Sigmoid colon (tissue), 7 donors: ENCODE data around the gene CERS6. TPM values are rescaled to one million over a fixed set of nuclear protein-coding genes. Genes with fewer than 3 reads are reported as not detected.

ENCODE experiments used
- DNase-seq: peaks from one replicate; pipeline ENCODE4 v3.0.0-alpha.2; 2019
- H3K27ac ChIP-seq, 4 donors: fragments of 200-600 bp; sonication (generic); one replicate each; pipeline ENCODE4 v1.5.1; 2016 to 2019; ENCODE audit warnings: mild to moderate bottlenecking in 1 of 4
- H3K27me3 ChIP-seq, 3 donors: fragments of 200-600 bp; sonication (generic); one replicate each; pipeline ENCODE4 v1.5.1; 2019; ENCODE audit warnings: mild to moderate bottlenecking in 1 of 3
- H3K36me3 ChIP-seq, 4 donors: fragments of 200-600 bp; sonication (generic); one replicate each; pipeline ENCODE4 v1.5.1; 2016 to 2019
- H3K4me1 ChIP-seq, 4 donors: fragments of 200-600 bp; sonication (generic); one replicate each; pipeline ENCODE4 v1.5.1; 2017 to 2019
- H3K4me3 ChIP-seq, 4 donors: fragments of 200-600 bp; sonication (generic); one replicate each; pipeline ENCODE4 v1.5.1; 2017 to 2019; ENCODE audit warnings: mild to moderate bottlenecking in 2 of 4, moderate library complexity in 1 of 4
- H3K9me3 ChIP-seq, 4 donors: fragments of 200-600 bp in 3 of 4; sonication (generic) in 3 of 4; one replicate each; pipeline versions ENCODE4 v1.5.1 to v1.6.1; 2013 to 2019
- CTCF ChIP-seq, 4 experiments: fragments of 450-650 bp in 3 of 4; fragments of 200-600 bp in 1 of 4; IDR thresholded peaks; one replicate each; pipeline ENCODE4 v1.5.1; 2016 to 2019; ENCODE audit warnings: antibody characterized with exemption in 4 of 4, mild to moderate bottlenecking in 3 of 4, moderate library complexity in 2 of 4
- EP300 ChIP-seq, 4 donors: sonication (generic); formaldehyde crosslinking; IDR thresholded peaks; one replicate each; pipeline ENCODE4 v1.6.1; 2017; ENCODE audit warnings: antibody characterized with exemption in 4 of 4
- POLR2A ChIP-seq, 2 donors: fragments of 450-650 bp; IDR thresholded peaks; one replicate each; pipeline ENCODE4 v1.6.1; 2016; ENCODE audit warnings: antibody characterized with exemption in 2 of 2, mild to moderate bottlenecking in 2 of 2, moderate library complexity in 2 of 2
- POLR2AphosphoS5 ChIP-seq, 4 donors: sonication (generic); formaldehyde crosslinking; IDR thresholded peaks; one replicate each; pipeline ENCODE4 v1.6.1; 2017; ENCODE audit warnings: antibody characterized with exemption in 4 of 4
- WGBS, 2 donors: extraction: QIAGEN DNeasy Blood & Tissue Kit; methylation state at CpG; one replicate each; pipeline ENCODE4 v1.1.7; 2013; 5-methylcytosine and 5-hydroxymethylcytosine counted together
- intact Hi-C: fragments of 100-400 bp; cut with DNase I; formaldehyde crosslinking; loops from one replicate; pipeline ENCODE4 v1.15.1; 2023
- polyA plus RNA-seq, 3 donors: library from polyadenylated mRNA; stranded (reverse); fragments of 200-250 nt; gene quantifications; one replicate each; pipeline ENCODE4 v1.2.3, GENCODE V29; 2013
- total RNA-seq, 4 donors: library from RNA; depleted of rRNA; stranded (reverse); fragments of >200 nt; gene quantifications; one replicate each; pipeline ENCODE4 v1.1.0, GENCODE V29; 2016
- donor health status: healthy with polysubstance abuse.
- donor health status: Bipolar disorder and iron deficiency.
- donor health status: healthy.

Gene CERS6
- total and polyA plus RNA-seq, 7 donors: 4.4 to 21.0 (median 11.2) TPM

DNA sequence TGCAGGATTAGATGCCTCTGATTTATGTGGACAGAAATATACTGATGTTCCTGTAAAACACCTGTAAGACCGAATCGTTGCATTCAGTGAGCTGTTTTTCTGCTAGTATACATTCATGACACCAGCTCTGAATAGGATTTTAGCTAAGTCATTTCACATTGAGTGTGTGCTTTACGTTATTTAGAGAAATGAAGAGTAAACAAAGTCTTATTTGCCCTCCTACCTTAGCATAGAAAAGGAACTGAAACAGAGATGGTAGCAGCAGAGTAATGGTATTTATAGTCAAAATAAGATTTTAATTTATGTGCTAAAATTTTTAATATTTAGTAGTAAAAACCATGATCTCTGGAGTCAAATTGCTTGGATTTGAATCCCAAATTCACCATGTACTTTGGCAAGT lies 168.0 kb downstream of the CERS6 start:
- intact Hi-C loops: no loop called here
- Histone ChIP-seq H3K4me1 (no peaks in the 10 kb centered on the region), H3K4me3 (no peak overlapping the region), H3K9me3 (no peaks in the 10 kb centered on the region), H3K27me3 (no peaks in the 10 kb centered on the region), H3K36me3 (no peaks in the 10 kb centered on the region), H3K27ac (no peak overlapping the region)
- WGBS, 2 donors: 62 to 79% methylated on average over 3 of the region's 3 CpGs
- no peak for DNase-seq
- TF ChIP-seq CTCF (IDR thresholded peaks at IDR 0.05) (no peak), EP300 (IDR thresholded peaks at IDR 0.05) (no peak), POLR2A (IDR thresholded peaks at IDR 0.05) (no peak), POLR2AphosphoS5 (IDR thresholded peaks at IDR 0.05) (no peak)

GRCh38 chr2:168626096-168626495 lies 170.0 kb downstream of the CERS6 start:
- intact Hi-C loops: no loop called here

DNA sequence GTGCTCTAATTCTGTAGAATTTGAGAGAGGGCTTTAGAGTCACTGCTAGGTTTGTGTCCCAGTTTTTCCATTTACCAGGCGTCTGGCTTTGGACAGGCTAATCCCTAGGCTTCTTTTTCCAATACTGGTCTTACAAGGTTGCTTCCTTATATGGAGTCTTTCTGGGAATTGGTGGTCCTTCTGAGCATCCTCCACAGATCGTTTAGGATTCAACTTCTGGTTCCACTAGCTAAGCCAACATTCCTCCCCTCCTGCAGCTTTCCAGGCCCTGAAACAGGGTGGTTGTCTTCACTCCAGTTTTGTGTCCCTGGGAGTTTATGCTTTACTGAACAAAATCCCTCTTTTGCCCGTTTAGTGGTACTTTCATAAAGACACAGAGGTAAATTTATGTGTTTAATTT lies 170.6 kb downstream of the CERS6 start:
- DNase-seq: no peak
- Histone ChIP-seq H3K9me3 (no peaks in the 10 kb centered on the region), H3K27me3 (no peaks in the 10 kb centered on the region), H3K27ac (peak overlapping the region in 1 of 4 donors; percentile 25), H3K36me3 (no peaks in the 10 kb centered on the region), H3K4me3 (no peak overlapping the region), H3K4me1 (no peaks in the 10 kb centered on the region)
- 34 to 60% methylated on average over 3 of the region's 3 CpGs for WGBS, 2 donors
- TF ChIP-seq POLR2A (IDR thresholded peaks at IDR 0.05): no peak
- no peak for TF ChIP-seq CTCF (IDR thresholded peaks at IDR 0.05)
- TF ChIP-seq EP300 (IDR thresholded peaks at IDR 0.05): no peak
- TF ChIP-seq POLR2AphosphoS5 (IDR thresholded peaks at IDR 0.05): no peak
- intact Hi-C loops: no loop called here

More at GRCh38 chr2:168626096-168626495, 170.0 kb downstream of the CERS6 start:
- H3K27me3 ChIP-seq: no peaks in the 10 kb centered on the region
- DNase-seq: no peak
- H3K27ac ChIP-seq: peak overlapping the region in 1 of 4 donors; percentile 25
- no peak for TF ChIP-seq CTCF (IDR thresholded peaks at IDR 0.05)
- TF ChIP-seq POLR2A (IDR thresholded peaks at IDR 0.05): no peak
- TF ChIP-seq POLR2AphosphoS5 (IDR thresholded peaks at IDR 0.05): no peak
- TF ChIP-seq EP300 (IDR thresholded peaks at IDR 0.05): no peak
- no peaks in the 10 kb centered on the region for H3K4me1 ChIP-seq
- WGBS, 2 donors: 12 to 28% methylated on average over 4 of the region's 4 CpGs
- H3K36me3 ChIP-seq: no peaks in the 10 kb centered on the region
- H3K4me3 ChIP-seq: no peak overlapping the region
- no peaks in the 10 kb centered on the region for H3K9me3 ChIP-seq

- no peaks in the 10 kb centered on the region for H3K27me3 ChIP-seq
- intact Hi-C loops: no loop called here
- peak overlapping the region; percentile 62 to 84 (median 70) for H3K27ac ChIP-seq
- no peak for DNase-seq
- H3K36me3 ChIP-seq: no peaks in the 10 kb centered on the region
- TF ChIP-seq POLR2A (IDR thresholded peaks at IDR 0.05): no peak
- TF ChIP-seq CTCF (IDR thresholded peaks at IDR 0.05): no peak
- TF ChIP-seq EP300 (IDR thresholded peaks at IDR 0.05): peak; percentile 6 to 94 (median 45)
- TF ChIP-seq POLR2AphosphoS5 (IDR thresholded peaks at IDR 0.05): peak; percentile 41 to 81 (median 60)
- H3K9me3 ChIP-seq: no peaks in the 10 kb centered on the region
- H3K4me1 ChIP-seq: peaks cover 0 to 47% (median 40%) of the 10 kb centered on the region in 4 donors
- no peak overlapping the region for H3K4me3 ChIP-seq
- 40 to 72% methylated on average over 7 of the region's 7 CpGs for WGBS, 2 donors
These were observed 176.6 kb downstream of the CERS6 start for GRCh38 chr2:168632709-168633121.

DNA sequence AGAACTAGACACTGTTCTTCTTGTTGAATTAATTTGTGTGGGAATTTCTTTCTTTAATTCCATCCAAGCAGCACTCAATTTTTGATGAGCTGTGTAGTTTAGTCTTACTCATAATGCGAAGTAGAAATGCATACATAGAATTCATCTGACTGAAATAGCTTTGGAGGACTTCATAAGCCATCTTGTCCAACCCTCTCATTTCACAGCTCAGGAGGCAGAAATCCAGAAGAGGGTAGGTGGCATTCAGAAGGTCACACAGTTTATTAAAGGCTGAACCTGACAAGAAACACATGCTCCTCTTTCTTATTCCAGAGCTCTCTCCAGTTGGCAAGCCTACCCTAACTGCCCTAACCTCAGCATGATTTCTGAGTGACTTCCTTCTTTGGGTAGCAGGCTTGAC lies 177.1 kb downstream of the CERS6 start:
- Histone ChIP-seq H3K27ac (peak overlapping the region; percentile 62 to 84 (median 70)), H3K9me3 (no peaks in the 10 kb centered on the region), H3K36me3 (no peaks in the 10 kb centered on the region), H3K4me1 (peaks cover 0 to 48% (median 40%) of the 10 kb centered on the region in 4 donors), H3K4me3 (no peak overlapping the region), H3K27me3 (no peaks in the 10 kb centered on the region)
- DNase-seq: no peak
- no peak for TF ChIP-seq EP300 (IDR thresholded peaks at IDR 0.05)
- TF ChIP-seq POLR2AphosphoS5 (IDR thresholded peaks at IDR 0.05): peak in 2 of 4 donors; percentile 1 to 50
- WGBS, 2 donors: 82 to 85% methylated on average over 1 of the region's 1 CpG
- intact Hi-C loops: no loop called here
